PC-9 (cell line): ENCODE data around the gene PRTG.

Source experiments
- EZH2 ChIP-seq: fragments of 200-600 bp; sonication (generic); IDR thresholded peaks from 2 replicates; pipeline ENCODE4 v1.8.0; 2017; ENCODE audit warnings: antibody characterized with exemption, low read depth
- TF ChIP-seq, protein P1 (sequence below): fragments of 200-600 bp; sonication (generic); conservative IDR thresholded peaks from 2 replicates; pipeline ENCODE4 v1.6.1; 2017; ENCODE audit warnings: mixed run types, antibody characterized with exemption, mild to moderate bottlenecking, moderate library complexity

- TF ChIP-seq, protein P1, sequence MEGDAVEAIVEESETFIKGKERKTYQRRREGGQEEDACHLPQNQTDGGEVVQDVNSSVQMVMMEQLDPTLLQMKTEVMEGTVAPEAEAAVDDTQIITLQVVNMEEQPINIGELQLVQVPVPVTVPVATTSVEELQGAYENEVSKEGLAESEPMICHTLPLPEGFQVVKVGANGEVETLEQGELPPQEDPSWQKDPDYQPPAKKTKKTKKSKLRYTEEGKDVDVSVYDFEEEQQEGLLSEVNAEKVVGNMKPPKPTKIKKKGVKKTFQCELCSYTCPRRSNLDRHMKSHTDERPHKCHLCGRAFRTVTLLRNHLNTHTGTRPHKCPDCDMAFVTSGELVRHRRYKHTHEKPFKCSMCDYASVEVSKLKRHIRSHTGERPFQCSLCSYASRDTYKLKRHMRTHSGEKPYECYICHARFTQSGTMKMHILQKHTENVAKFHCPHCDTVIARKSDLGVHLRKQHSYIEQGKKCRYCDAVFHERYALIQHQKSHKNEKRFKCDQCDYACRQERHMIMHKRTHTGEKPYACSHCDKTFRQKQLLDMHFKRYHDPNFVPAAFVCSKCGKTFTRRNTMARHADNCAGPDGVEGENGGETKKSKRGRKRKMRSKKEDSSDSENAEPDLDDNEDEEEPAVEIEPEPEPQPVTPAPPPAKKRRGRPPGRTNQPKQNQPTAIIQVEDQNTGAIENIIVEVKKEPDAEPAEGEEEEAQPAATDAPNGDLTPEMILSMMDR, result no peak
- TF ChIP-seq EZH2, result no peak
These were observed 7.8 kb upstream of the PRTG start for GRCh38 chr15:55750706-55751105.
